Non-pigmented ciliary epithelial cell (primary cell): ENCODE data around the gene SRP72.

ENCODE experiments used
- DNase-seq: peaks from one replicate; pipeline ENCODE4 v3.0.0-alpha.2; 2010; ENCODE audit warnings: low read depth

SRP72 gene

GRCh38 chr4:56465599-56466295 lies 1.7 kb upstream of the SRP72 start:
- no peak for DNase-seq

DNA sequence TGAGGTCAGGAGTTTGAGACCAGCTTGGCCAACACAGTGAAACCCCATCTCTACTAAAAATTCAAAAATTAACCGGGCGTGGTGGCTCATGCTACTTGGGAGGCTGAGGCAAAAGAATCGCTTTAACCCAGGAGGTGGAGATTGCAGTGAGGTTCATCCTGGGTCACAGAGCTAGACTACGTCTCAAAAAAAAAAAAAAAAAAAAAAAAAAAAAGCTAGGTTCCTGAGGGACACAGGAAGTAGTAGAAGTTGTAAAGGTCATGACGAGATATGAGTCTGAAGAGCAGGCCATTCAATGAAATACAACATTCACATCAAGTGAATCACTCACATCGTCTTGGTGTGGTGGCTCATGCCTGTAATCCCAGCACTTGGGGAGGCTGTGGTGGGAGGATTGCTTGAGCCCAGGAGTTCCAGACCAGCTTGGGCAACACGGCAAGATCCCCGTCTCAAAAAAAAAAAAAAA lies 1.1 kb upstream of the SRP72 start:
- peak; percentile 55 for DNase-seq

GRCh38 chr4:56466910-56467283 lies 520 bp upstream of the SRP72 start:
- DNase-seq: no peak

GRCh38 chr4:56468097-56468422 lies 643 bp downstream of the SRP72 start:
- DNase-seq: no peak

DNA sequence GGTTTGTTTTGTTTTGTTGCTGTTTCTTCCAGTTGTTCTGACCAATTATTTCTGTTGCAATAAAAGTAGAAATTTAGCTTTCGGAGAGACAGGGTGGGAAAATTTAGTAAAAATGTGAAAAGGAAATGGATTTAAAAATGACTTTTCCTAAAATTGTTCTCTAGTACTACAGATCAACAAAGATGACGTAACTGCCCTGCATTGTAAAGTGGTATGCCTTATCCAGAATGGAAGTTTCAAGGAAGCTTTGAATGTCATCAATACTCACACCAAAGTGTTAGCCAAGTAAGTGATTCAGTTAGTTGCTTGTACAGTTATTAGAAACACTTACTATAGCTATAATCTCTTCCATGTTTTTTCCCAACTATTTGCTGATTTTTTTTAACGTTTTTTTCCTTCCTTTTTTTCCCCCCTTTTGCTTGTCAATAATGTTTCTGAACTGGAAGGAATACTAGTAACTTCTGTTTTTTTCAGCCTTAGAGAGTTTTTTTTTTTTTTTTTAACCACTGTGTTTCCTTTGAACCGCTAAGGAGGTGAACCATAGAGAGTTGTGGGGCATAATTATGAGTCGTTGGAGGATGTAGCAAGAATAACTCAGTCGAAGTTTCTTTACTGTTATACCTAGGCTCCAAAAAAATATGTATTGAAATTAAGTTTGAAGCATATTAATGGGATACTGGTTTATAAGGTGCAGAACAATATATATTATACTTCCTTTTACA lies 2.2 kb downstream of the SRP72 start:
- no peak for DNase-seq

DNA sequence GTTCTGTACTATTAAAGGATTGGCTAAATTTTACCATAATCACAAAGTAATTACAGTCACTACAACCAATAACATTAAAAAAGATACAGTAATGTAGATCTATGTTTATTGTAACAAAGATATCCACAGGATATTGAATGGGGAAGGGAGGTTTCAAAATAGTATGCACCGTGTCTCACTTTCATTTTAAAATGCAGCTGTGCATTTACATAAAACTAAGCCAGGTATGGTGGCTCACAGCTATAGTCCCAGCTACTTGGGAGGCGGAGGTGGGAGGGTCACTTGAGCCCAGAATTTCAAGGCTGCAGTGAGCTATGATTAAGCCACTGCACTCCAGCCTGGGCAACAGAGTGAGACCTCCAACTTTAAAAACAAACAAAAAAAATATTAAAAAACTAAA lies 8.5 kb downstream of the SRP72 start:
- DNase-seq: no peak

DNA sequence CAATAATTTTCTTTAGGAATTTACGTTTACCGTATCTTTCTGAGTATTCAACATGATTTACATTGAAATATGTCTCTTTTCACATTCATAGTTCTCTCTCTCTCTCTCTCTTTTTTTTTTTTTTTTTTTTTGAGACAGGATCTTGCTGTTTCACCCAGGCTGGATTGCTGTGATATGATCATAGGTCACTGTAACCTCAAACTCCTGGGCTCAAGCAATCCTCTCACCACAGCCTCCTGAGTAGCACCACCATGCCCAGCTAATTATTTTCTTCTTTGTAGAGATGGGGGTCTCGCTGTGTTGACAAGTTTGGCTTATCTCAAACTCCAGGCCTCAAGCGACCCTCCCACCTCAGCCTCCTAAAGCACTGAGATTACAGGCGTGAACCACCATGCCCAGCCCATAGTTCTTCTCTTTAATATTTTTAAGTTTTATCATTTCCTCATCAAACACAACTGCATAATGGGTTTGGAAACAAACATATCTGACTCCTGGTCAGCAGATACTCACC lies 9.8 kb downstream of the SRP72 start:
- no peak for DNase-seq

- DNase-seq: no peak
Measured at GRCh38 chr4:56480691-56481090, 13.3 kb downstream of the SRP72 start.

GRCh38 chr4:56496241-56496640 lies 28.8 kb downstream of the SRP72 start:
- no peak for DNase-seq

DNA sequence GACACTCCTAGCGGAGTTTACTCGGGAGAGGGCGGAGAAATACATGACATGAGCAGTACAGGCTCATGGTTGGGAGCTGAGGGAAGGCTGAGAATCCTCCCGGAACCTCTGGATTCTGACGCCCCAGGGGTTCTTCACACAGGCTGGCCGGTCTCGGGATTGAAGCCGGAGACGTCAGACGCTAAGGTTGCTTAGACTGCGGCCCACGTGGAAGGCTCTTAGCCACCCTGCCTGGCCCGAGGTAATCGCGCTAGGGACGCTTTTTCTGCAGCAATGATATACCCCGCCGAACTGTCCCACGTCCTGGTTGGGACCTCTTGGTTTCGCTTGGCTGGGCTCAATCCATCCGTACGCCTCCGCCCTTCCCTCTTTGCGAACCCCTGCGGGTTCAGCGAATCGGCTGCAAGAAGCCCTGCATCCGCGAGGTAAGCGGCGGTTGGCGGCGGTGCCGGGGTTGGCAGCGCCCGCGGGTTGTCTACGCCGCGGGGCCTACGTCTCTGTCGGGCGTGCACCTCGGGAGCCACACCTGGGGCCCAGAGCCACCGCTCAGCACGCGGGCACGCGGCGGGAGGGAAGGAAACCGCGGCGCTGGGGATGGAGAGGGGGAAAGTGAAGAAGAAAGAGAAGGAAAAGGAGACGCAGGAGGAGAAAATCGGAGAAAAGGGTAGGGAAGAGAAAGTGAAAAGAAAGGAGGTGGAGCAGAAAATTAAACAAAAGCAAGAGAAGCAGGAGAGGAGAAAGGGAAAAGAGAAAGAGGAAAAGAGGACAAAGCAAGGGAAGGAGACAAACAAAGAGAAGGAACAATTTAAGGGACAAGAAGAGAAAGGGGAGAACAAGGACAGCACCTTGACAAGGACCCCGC lies 38.1 kb downstream of the SRP72 start, which contains the start of gene ARL9:
ARL9 (plus strand) TSS at position 523 of the 862 bp plus-strand sequence; CDS start at position 595, 72 bp downstream.
- peak; percentile 23 for DNase-seq

DNA sequence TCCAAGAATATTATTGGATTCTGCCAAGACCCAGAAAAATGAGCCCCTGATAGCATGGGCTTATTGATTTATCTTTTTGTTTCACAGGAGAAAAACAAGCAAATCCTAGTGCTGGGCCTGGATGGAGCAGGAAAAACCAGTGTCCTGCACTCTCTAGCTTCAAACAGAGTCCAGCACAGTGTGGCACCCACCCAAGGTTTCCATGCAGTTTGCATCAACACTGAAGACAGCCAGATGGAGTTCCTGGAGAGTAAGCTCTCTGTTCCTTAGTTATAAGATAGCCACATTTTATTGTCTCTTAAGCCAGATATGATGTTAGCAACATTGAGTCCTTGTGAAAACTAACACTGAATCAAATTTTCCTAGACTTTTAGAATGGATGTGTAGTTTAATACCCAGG lies 43.7 kb downstream of the SRP72 start:
- no peak for DNase-seq

GRCh38 chr4:56512166-56512565 lies 44.7 kb downstream of the SRP72 start:
- DNase-seq: no peak

DNA sequence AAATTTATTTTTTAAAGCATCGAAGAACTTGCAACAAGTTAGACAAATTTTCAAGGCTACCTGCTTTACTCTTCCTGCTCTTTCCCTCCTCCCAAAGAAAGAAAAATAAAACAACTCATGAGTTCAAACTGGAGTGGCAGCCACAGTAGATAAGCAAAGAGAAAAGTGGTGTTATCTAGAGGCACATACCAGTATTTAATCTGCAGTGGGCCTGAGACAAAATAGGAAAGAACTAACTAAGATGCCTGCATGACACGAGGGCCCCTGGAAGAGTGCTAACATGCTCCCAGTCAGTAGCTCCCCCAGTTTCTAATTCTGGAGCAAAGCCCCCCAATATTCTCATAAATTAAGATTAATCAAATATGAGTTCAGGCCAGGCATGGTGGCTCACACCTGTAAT lies 46.1 kb downstream of the SRP72 start:
- no peak for DNase-seq

- peak; percentile 22 for DNase-seq
Measured at GRCh38 chr4:56530269-56531148, 63.1 kb downstream of the SRP72 start.

DNA sequence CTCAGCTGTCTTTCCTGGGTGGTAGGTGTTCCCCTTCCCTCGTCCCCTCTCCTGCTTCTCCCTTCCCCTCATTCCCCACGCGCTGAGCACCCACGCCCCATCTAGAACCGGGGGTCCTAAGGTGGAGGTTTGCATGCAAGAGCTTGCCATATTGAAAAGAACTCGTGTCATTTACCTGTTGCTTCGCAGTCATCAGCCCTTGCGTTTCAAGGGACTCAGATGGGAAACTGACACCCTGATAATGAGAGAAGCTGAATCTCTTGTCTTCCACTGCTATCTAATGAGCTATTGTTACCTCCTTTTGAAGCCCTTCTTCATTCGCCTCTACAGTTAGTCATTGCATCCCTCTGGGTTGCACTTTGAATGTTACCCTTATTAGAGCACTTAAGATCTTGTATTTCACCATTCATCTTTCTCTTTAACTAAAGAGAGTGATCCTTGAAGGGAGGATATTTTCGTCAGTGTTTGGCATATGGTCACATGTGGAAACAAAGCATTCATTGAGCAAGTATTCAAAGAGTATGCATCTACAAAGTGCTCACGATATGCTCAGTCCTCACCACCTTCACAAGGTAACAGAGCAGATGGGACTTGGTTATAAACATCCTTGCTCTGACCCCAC lies 63.8 kb downstream of the SRP72 start:
- no peak for DNase-seq

GRCh38 chr4:56531823-56532222 lies 64.4 kb downstream of the SRP72 start:
- no peak for DNase-seq

- DNase-seq: no peak
Measured at GRCh38 chr4:56532239-56532638, 64.8 kb downstream of the SRP72 start.

GRCh38 chr4:56535915-56536314 lies 68.5 kb downstream of the SRP72 start:
- no peak for DNase-seq

- no peak for DNase-seq
Measured at GRCh38 chr4:56537147-56537546, 69.7 kb downstream of the SRP72 start.

- no peak for DNase-seq
Measured at GRCh38 chr4:56540826-56541225, 73.4 kb downstream of the SRP72 start.

GRCh38 chr4:56544573-56545131 lies 77.2 kb downstream of the SRP72 start:
- DNase-seq: peak; percentile 41
